GM21515 (cell line): Measurements from ENCODE around the gene C16orf82.
"Not testable (repeated sequence)": the region's sequence is repeated elsewhere in the genome, so short reads cannot be mapped to it uniquely, and the experiment has no call there.

Experiments
- ATAC-seq: cut with Tn5 transposase; IDR thresholded peaks from one replicate; pipeline ENCODE4 v1.9.1; 2021; ENCODE audit not compliant: unreplicated experiment

C16orf82 gene

DNA sequence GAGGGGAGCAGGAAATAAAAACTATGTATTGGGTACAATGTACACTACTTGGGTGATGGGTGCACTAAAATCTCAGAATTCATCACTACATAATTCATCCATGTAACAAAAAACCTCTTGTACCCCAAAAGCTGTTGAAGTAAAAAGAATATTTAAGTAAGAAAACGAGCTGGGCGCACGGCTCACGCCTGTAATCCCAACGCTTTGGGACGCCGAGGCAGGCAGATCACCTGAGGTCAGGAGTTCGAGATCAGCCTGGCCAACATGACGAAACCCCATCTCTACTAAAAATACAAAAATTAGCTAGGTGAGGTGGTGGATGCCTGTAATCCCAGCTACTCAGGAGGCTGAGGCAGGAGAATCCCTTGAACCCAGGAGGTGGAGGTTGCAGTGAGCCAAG, 19.3 kb downstream of the C16orf82 start:
- not testable (repeated sequence) for ATAC-seq

DNA sequence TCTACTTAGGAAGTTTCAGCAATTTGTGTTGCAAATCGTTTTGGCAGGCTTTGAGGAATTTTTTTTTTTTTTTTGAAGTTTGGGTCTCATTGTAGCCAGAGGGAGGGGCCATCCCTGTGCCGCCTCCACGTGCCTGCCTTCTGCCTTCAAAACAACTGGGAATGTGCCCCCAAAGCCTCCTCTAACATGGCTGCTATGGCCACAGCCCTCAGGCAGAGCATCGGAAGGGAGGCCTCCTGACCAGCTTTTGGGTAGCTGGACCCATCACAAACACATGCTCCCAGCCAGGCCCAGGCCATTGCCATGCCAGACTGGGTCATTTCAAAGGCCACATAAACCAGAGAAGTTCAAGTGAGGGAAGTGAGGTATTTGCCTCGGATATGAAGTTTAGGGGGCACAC, 21.5 kb downstream of the C16orf82 start:
- ATAC-seq = no peak

- ATAC-seq = no peak
Observed at GRCh38 chr16:27096375-27096774, 29.6 kb downstream of the C16orf82 start.

DNA sequence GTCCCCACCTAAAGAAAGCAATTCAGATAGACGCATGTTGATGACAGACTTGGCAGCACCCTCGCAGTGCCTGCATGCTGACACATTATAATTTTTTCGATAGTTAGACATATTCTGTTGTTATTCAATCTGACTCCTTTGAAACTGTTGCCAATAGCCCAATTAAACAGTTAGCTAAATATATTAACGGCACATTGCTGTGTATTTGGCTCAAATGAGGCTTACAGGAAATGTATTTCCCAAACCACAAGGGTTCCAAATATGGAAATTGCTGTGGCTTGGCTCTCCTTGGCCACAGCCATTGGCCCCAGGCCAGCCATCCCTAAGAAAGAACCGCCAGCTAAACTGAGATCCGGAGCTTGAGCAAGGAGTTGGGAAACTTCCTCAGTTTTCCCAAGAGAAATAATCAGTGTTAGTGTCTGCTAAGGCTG, 31.1 kb downstream of the C16orf82 start:
- no peak for ATAC-seq

DNA sequence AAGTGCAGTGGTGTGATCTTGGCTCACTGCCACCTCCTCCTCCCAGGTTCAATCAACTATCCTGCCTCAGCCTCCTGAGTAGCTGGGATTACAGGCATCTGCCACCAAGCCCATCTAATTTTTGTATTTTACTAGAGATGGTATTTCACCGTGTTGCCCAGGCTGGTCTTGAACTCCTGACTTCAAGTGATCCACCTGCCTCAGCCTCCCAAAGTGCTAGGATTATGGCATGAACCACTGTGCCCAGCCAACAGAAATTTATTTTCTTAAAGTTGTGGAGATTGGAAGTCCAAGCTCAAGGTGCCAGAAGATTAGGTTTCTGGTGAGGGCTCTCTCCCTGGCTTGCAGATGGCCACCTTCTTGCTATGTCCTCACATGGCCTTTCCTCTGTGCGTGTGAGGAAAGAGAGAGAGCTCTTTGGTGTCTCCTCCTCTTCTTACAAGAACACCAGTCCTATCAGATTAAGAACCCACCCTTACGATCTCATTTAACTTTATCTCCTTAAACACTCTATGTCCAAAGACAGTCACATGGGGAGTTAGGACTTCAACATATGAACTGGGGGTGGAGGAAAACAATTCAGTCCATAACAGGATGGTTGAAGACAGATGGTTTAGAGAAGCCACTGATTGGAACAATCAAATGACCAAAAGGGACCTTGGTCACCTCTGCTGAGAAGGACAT, 31.8 kb downstream of the C16orf82 start:
- ATAC-seq = no peak

DNA sequence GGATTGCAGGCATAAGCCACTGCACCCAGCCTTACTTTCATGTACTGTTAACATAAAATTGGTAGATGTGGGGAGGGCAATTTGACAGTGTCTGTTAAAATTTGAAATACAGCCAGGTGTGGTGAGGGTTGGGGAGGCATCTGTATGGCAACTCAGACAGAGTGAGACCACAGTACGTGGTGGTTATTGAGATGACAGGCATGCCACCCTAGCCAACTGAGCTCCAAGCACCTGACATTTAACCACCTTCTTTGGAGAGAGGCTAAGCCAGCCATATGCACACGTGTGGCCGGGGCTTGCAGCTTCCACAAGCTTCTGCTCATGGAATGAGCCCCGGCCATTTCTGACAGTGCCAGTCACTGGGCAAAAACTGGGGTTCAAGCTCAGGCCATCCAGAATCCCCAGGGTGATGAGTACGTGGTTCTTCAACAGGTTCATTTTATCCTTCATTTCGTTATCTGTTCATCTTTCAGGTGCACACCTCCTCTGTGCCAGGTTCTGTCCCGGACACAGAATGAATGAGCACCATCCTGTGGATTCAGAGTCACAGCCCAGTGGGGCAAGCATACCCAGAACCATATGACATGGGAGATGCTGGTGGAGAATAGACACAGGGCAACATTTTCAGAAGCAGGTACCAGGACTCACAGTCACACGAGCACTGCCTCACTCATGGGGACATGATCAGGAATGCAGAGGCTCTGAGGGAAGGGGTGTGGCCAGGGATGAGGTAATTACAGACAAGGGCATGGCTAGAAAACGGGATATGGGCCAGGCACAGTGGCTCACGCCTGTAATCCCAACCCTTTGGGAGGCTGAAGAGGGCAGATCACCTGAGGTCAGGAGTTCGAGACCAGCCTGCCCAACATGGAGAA, 36.2 kb downstream of the C16orf82 start:
- ATAC-seq = no peak

DNA sequence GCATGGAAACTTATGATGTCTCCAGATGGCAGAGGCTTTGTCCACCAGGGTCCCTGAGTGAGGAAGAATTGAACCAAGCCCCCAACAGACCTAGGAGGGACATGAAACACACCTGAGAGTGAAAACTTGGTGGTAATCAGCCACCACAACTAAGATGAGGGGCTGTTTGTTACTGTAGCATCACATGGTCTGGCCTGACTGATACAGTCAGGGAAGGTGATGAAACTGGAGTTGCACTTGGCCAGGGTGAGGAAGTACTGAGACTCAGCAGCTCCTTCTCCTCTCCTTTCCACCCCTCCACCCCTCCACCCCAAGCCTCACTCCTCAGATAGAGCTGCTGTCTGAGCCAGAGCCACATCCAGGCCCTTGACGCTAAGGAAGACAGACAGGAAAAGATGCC, 37.2 kb downstream of the C16orf82 start:
- ATAC-seq = no peak

GRCh38 chr16:27106305-27106704, 39.6 kb downstream of the C16orf82 start:
- no peak for ATAC-seq

- ATAC-seq = no peak
Observed at GRCh38 chr16:27107185-27107592, 40.5 kb downstream of the C16orf82 start.

DNA sequence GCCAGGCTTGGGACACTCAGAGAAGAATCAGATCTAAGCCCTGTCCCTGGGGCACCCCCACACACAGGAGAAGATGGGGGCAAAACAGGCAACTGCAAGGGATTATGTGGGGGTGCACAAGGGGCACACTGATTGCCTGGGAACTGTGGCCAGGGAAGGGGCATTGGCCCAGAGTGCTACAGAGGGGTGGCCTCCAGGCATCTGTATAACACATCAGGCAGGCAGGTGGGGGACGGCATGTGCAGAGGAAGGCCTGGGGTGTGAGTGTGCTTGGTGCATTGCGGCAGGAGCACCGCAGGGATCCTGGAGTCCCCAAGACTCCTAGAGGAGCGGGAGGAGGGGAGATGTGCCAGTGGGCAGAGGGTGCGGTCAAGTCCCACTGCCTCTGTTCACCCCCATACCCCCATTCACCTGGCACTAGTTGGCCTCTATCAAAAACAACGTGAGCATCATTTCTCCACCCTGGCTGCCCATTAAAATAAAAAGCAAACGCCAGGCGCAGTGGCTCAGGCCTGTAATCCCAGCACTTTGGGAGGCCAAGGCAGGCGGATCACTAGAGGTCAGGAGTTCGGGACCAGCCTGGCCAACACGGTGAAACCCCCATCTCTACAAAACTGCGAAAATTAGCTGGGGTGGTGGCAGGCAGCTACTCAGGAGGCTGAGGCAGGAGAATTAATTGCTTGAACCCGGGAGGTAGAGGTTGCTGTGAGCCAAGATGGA, 41.5 kb downstream of the C16orf82 start:
- no peak for ATAC-seq

- no peak for ATAC-seq
Observed at GRCh38 chr16:27108826-27109665, 42.3 kb downstream of the C16orf82 start.

DNA sequence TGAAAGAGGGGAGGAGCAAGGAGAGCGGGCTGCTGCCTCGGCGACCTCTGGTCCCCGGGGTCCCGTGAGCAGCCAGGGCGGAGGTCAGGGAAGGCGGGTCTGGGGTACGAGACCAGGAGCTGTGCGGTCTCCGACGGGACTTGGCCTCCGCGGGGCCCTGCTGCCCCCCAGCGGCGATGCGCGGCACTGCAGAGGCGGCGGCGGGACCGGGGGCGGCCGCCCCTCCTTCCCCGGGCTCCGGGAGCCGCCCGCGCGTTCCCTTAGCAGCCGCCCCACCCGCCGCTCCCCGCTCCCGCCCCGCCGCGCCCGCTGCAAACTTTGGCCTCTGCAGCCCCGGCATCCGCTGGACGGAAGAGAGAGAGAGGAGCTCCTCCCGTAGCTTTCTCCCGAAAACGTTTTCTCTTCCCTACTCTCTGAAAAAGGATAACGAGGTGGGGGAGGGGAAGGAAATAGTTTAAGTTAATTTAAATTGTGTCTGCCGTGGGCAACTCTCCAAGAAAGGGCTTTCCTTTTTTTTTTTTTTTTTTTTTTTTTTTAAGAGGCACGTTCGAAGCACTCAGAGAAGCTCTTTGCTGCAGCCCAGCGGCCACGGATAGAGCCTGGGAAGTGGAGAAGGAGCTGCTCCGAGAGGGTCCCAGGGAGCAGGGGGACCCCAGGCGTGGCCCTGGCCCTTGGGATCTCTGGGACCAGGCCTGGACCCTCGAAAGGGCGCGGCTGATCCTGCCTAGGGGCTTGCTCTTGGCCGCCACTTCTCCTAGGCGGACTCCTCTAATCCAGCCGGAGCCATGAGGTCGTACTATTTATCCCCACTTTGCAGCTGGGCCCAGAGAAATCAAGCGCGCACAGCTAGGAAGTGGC, 43.2 kb downstream of the C16orf82 start:
- ATAC-seq = no peak

GRCh38 chr16:27110524-27110896, 43.8 kb downstream of the C16orf82 start:
- ATAC-seq = no peak

GRCh38 chr16:27111486-27111885, 44.8 kb downstream of the C16orf82 start:
- no peak for ATAC-seq

DNA sequence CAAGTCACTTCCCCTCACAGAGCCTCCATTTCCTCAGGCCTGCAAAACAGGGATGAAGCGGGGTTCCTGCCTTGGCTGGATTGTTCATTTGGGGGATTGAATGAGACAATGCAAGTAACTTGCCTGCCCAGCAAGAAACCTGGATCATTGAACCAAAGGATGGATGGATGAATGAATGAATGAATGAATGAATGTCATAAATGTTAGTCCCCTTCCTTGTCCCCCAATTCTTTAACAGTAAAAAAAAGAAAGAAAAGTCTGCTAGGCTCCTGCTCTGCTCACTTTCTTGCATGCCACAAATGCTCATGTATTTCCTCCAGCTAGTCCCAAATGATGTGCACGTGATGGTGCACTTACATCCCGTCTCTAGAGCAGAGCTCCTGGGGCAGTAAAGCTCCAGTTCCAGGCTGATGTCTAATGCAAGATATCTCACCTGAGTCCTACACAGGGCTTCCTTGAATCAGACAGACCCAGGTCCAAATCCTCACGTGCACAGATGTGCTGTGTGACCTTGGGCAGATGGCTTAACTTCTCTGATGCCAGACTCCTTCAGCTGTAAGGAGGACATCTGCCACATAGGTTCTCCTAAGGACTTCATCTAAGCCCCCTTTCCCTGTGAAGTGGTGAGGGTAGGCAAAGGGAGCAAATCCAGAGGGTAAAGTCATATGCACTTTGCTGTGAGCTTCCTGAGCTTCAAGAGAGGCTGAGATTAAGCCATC, 45.5 kb downstream of the C16orf82 start:
- no peak for ATAC-seq

DNA sequence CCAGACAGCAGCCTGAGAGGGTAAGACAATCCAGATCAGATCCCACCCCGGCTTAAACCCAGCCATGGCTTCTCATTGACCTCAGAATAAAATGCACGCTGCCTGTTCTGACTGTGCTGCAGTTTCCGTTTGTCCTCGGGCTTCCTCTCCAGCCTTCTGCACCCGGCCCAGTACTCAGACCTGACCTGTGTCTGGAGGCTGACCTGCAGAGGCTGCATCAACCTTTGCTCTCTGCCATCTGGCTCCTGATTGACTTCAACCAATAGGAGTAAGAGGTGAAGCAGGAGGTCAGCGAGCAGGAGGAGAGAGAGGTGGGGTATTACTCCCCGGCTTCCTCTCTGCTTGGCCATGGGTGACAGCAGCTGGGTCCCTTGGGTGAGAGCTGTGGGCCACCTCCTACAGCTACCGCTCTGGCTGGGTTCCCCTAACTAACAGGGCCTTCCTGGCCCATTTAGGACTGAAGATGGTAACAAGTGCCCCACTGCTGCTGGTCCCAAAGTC, 46.7 kb downstream of the C16orf82 start:
- no peak for ATAC-seq

DNA sequence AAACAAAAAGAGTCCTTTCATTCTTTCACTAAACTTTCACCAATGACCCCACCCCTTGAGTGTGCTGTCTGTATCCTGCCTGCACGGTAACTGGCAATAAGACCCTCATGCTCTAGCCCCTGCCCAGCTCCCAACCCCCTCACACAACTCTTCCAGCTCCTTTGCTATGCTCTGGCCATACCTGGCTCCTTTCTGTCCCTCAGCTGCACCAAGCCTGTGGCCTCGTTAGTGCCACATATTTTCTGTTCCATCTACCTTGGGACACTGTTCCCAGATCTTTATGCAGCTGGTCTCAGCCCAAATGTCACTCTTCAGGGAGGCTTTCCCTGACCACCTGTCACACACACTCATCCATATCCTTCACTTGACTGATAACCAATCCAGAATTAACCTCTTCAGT, 47.3 kb downstream of the C16orf82 start:
- no peak for ATAC-seq

- ATAC-seq = no peak
Observed at GRCh38 chr16:27118526-27118925, 51.8 kb downstream of the C16orf82 start.
